HEK293T (cell line): ENCODE data around the gene SNCB.

Experiments used
- ARNT ChIP-seq: fragments of 450-650 bp; IDR thresholded peaks from 2 replicates; pipeline ENCODE4 v1.6.1; 2017; ENCODE audit warnings: mild to moderate bottlenecking
- BHLHE40 ChIP-seq: fragments of 450-650 bp; IDR thresholded peaks from 2 replicates; pipeline ENCODE4 v1.6.1; 2016; ENCODE audit warnings: mild to moderate bottlenecking, moderate library complexity, borderline replicate concordance
- ELF4 ChIP-seq: fragments of 450-650 bp; IDR thresholded peaks from 2 replicates; pipeline ENCODE4 v1.6.1; 2017; ENCODE audit warnings: antibody characterized with exemption
- FOXM1 ChIP-seq: fragments of 450-650 bp; IDR thresholded peaks from 2 replicates; pipeline ENCODE4 v1.6.1; 2017; ENCODE audit warnings: mild to moderate bottlenecking, borderline replicate concordance
- L3MBTL2 ChIP-seq: fragments of 450-650 bp; conservative IDR thresholded peaks from 2 replicates; pipeline ENCODE4 v1.6.1; 2016; ENCODE audit warnings: mild to moderate bottlenecking
- NFRKB ChIP-seq: fragments of 450-650 bp; IDR thresholded peaks from 2 replicates; pipeline ENCODE4 v1.6.1; 2016; ENCODE audit warnings: mild to moderate bottlenecking, moderate library complexity
- PKNOX1 ChIP-seq: fragments of 450-650 bp; IDR thresholded peaks from 2 replicates; pipeline ENCODE4 v1.6.1; 2016
- TARDBP ChIP-seq: fragments of 450-650 bp; IDR thresholded peaks from 2 replicates; pipeline ENCODE4 v1.6.1; 2016
- ZNF384 ChIP-seq: fragments of 450-650 bp; IDR thresholded peaks from 2 replicates; pipeline ENCODE4 v1.6.1; 2016

DNA sequence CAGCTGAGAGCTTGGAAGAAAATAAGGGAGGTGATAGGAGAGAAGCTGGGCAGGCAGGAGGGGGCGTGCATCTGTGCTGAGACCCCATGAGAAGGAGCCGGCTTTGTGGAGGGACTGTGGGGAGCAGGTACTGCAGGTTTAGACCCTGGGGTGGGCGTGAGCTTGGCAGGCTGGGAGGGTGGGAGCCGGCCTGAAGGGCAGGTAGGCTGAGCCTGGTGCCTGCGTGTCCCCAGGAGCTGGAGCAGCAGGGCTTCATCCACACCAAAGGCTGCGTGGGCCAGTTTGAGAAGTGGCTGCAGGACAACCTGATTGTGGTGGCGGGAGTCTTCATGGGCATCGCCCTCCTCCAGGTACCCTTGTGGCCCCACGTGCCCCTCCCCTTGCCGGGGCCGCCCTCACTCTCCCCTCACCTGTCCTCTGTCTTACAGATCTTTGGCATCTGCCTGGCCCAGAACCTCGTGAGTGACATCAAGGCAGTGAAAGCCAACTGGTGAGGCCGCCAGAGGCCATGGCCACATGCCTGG lies 26.2 kb upstream of the SNCB start:
- TF ChIP-seq ARNT, result no peak
- TF ChIP-seq TARDBP, result no peak
- no peak for TF ChIP-seq PKNOX1
- no peak for TF ChIP-seq L3MBTL2
- no peak for TF ChIP-seq NFRKB
- no peak for TF ChIP-seq ELF4
- TF ChIP-seq BHLHE40, result no peak
- TF ChIP-seq ZNF384, result no peak
- no peak for TF ChIP-seq FOXM1
